Suppressor macrophage treated with lipopolysaccharide for 1 hour (primary cell): ENCODE results near the gene ZFPM1.

Source experiments
- DNase-seq, 3 donors: peaks; one replicate each; pipeline ENCODE4 v3.0.0-alpha.2; 2020 to 2022

ZFPM1 gene

DNA sequence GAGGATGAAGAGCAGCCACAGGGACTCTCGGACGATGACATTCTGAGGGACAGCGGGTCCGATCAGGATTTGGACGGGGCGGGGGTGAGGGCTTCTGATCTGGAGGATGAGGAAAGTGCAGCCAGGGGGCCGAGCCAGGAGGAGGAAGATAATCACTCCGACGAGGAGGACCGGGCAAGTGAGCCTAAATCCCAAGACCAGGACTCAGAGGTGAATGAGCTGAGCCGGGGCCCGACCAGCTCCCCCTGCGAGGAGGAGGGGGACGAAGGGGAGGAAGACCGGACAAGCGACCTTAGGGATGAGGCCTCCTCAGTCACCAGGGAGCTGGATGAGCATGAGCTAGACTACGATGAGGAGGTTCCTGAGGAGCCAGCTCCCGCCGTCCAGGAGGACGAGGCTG is 124.1 kb downstream of the ZFPM1 start:
- no peak for DNase-seq

DNA sequence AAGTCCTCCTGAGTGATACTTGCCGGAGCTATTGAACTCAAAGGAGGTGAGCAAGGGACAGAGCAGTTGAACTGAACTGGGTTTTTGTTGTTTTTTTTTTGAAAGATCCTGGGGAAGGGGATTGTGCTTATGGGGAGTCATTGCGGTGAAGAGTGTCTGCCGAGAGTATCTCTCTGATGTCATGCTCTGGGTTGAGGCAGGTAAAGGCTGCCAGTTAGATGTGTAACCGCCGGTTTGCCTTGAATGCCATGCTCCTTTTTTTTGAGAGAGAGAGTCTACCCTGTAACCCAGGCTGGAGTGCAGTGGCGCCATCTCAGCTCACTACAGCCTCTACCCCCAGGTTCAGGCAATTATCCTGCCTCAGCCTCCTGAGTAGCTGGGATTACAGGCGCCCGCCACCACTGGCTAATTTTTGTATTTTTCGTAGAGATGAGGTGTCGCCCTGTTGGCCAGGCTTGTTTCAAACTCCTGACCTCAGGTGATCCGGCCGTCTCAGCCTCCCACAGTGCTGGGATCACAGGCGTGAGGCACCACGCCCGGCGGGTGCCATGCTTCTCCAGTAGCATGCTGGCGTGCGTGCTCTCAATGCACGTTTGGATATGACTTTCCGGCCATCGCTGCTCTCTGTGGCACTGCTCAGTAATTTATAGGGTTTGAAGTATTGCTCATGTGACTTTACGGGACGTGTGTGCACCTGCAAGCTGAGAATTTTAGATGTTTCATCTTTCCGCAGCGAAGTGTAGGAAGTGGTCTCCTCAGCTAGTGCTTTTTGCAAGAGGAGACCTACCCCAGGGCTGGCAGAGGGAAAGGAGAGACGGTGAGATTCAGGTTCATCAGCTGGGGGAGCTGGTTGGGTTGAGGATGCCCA is 125.6 kb downstream of the ZFPM1 start:
- no peak for DNase-seq

DNA sequence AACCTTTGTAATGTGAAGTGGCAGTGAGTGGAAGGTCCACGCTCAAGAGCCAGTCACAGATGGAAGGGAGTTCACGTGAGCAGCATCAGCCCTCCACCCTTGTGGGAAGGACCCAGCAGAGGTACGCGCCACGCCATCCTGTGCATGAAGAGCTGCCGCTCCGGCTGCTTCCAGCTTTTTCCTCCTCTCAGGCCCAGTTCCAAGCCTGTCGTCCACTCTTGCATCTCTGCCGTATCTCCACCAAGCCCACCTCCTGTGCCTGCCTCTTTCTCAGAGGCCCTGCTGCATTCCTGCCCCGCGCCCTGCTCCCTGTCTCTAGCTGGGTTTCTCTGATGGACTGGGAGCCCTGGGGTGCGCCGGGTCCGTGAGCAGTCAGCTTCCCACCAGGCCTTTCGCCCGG is 127.3 kb downstream of the ZFPM1 start:
- DNase-seq: no peak

DNA sequence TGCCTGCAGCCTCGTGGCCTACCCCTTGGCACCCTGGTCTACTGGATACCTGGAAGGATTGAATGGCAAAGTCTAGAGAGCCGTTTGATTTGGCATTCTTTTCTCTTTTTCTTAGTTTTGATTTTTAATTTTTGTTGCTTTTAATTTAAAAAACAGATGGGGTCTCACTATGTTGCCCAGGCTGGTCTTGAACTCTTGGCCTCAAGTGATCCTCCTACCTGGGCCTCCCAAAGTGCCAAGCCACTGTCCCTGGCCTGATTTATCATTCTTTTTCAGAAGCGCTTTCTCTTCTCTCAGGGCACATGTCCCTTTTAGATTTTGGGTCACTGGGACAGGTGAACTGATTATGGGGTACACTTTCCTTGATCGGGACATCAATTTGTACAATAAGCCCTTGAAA is 128.0 kb downstream of the ZFPM1 start:
- DNase-seq: no peak

DNA sequence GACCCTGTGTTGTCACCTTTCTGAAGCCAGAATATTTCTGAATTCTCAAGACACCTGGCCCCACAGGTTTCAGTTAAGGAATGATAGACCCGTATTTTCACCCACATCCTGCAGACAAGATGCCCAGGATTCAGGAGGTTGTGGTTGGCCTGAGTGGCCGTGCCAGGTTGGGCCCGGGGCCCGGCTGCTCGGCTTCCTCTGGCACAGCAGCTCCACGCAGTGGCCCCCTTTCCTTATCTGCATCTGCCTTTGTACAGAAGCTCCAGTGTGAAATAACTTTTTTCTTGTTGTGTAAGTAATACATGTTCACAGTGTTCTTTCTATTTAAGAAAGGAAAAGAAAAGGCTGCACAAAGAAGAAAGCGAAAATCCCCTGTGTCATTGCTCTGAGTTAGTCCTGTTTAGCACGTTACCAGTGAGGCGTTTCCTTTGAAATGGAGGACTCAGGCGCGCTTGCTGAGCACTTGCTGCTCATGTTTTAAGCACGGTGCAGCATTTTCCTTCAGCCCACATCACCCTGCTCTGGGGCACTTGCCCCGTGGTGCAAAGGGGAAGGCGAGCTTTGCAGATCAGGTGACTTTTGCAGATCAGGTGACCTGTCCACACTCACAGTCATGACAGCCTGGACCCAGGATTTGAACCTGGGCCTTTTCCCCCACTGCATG is 130.0 kb downstream of the ZFPM1 start:
- DNase-seq: no peak

DNA sequence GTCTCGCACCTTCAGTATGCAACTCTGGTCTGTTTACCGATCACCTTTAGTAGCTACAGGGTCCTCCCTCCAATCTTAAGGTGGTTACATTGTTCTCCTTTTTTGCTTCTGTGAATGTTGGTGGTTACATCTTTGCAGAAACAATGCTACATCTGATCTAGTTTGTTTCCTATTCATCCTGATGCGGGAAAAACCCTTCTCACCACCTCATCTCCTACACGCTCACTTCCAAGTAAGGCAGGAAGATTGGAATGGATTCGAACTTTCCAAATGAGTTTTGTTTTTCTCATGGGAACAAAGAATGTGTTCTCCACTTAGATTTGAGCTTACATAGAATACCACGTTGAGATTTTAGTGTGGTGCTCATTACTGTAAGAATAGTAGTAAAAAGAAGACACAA is 131.6 kb downstream of the ZFPM1 start:
- peak in 1 of 3 donors; percentile 26 for DNase-seq

DNA sequence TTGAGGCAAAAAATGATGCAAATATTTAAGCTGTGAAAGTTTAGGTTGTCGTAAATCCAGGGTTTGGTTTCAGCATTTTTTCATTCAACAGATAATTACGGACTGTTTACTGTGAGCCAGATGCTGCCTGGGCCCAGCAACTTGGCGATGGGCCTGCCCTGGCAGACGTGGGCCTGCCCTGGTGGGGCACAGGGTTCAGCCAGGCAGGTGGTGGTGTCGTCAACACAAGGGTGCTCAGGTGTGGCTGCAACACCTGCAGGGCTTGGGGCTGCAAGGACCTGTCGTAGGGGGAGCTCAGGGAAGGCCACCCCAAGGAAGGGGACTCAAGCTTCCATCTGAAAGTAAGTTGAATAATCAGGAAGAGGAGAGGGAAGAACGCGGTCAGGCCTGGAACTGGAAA is 132.2 kb downstream of the ZFPM1 start:
- DNase-seq: no peak

DNA sequence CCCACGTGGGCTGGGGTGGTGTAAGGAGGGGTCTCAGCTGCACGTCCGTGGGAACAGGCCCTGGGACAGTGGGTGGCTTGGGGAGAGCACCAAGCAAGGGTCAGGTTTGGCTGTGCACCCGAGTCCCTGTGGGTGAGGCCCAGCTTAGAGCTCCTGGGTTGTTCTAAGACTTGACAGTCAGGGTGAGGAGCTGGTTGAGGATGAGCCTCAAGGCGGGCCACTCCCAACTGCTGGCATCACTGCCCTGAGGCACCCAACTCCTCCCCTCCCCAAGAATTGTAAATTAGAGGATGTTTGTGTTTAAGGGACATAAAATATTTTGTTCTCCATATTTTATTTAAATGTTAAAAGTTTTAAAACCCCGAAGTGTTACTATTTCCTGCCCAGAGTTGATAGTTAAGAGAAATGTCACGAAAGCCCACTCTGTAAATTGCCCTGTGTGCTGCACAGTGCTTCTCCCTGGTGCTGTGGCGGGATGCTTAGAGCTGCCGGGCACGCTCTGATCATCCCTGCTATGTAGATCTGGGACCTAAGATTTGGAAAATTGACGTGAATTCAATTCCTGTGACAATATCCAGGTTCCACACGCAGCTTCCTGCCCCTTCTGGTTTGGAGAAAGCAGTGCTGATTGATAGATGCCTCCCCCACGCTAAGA is 133.0 kb downstream of the ZFPM1 start:
- no peak for DNase-seq
